CD14-positive monocyte (primary cell): ENCODE data around the gene CARM1. TPM values are rescaled to one million over a fixed set of nuclear protein-coding genes. Genes with fewer than 3 reads are reported as not detected.

Experiments used
- DNase-seq, 3 donors: peaks; one replicate each; pipeline ENCODE4 v3.0.0-alpha.2; 2011 to 2022
- H2AFZ ChIP-seq: 2 replicates; pipeline ENCODE4 v1.6.0; 2012; ENCODE audit warnings: mild to moderate bottlenecking, low read depth, low read length, inconsistent platforms; ENCODE audit not compliant: insufficient read depth, poor library complexity, severe bottlenecking
- H3K27ac ChIP-seq, 2 donors: 1 replicate in 1 of 2; 2 replicates in 1 of 2; pipeline ENCODE4 v1.5.1; 2012 to 2013; ENCODE audit warnings: low read length in 2 of 2, control low read depth in 1 of 2, inconsistent platforms in 1 of 2, low read depth in 1 of 2, mild to moderate bottlenecking in 1 of 2
- H3K27me3 ChIP-seq, 2 donors: one replicate each; pipeline versions ENCODE4 v1.6.0 to v1.6.1; 2011 to 2013; ENCODE audit warnings: low read length in 2 of 2; ENCODE audit not compliant: control insufficient read depth in 2 of 2, insufficient read depth in 2 of 2
- H3K36me3 ChIP-seq, 2 donors: replicated peaks in 1 of 2; 1 replicate in 1 of 2; 2 replicates in 1 of 2; pipeline versions ENCODE4 v1.5.1 to v1.6.1; 2012 to 2013; ENCODE audit warnings: low read length in 2 of 2, control low read depth in 1 of 2, inconsistent platforms in 1 of 2, mild to moderate bottlenecking in 1 of 2; ENCODE audit not compliant: insufficient read depth in 2 of 2, control insufficient read depth in 1 of 2
- H3K4me1 ChIP-seq, 2 donors: 1 replicate in 1 of 2; 2 replicates in 1 of 2; pipeline versions ENCODE4 v1.5.1 to v1.6.1; 2012 to 2013; ENCODE audit warnings: low read length in 2 of 2, control low read depth in 1 of 2, inconsistent platforms in 1 of 2, mild to moderate bottlenecking in 1 of 2, moderate library complexity in 1 of 2; ENCODE audit not compliant: insufficient read depth in 2 of 2, control insufficient read depth in 1 of 2
- H3K4me2 ChIP-seq: replicated peaks from 2 replicates; pipeline ENCODE3; 2012; ENCODE audit warnings: low read length, moderate library complexity, mild to moderate bottlenecking; ENCODE audit not compliant: poor library complexity, severe bottlenecking; ENCODE audit errors: extremely low read depth
- H3K4me3 ChIP-seq, 3 experiments: fragments of 200-600 bp in 1 of 3; sonication (generic) in 1 of 3; replicated peaks in 1 of 3; 1 replicate in 2 of 3; 2 replicates in 1 of 3; pipeline ENCODE4 v1.5.1; 2011 to 2013; ENCODE audit warnings: low read length in 3 of 3, mild to moderate bottlenecking in 3 of 3, control low read depth in 2 of 3, low read depth in 2 of 3, inconsistent platforms in 1 of 3, moderate library complexity in 1 of 3
- H3K79me2 ChIP-seq: 2 replicates; pipeline ENCODE4 v1.6.0; 2012; ENCODE audit warnings: mild to moderate bottlenecking, control low read depth, inconsistent platforms, low read length, moderate library complexity; ENCODE audit not compliant: insufficient read depth
- H3K9ac ChIP-seq: 2 replicates; pipeline ENCODE4 v1.6.0; 2017; ENCODE audit warnings: low read length, mild to moderate bottlenecking; ENCODE audit not compliant: insufficient read depth, poor library complexity, severe bottlenecking
- H3K9me3 ChIP-seq, 2 donors: replicated peaks in 1 of 2; 1 replicate in 1 of 2; 2 replicates in 1 of 2; pipeline versions ENCODE4 v1.5.1 to v1.6.1; 2012 to 2013; ENCODE audit warnings: low read length in 2 of 2, control low read depth in 1 of 2; ENCODE audit not compliant: control insufficient read depth in 1 of 2, insufficient read depth in 1 of 2
- H4K20me1 ChIP-seq: 2 replicates; pipeline ENCODE4 v1.6.0; 2012; ENCODE audit warnings: mild to moderate bottlenecking, low read length, control low read depth, moderate library complexity; ENCODE audit not compliant: insufficient read depth
- H3K27ac Mint-ChIP-seq, 7 donors: one replicate each; pipeline ENCODE4 v1.8.0; 2020; ENCODE audit warnings: mild to moderate bottlenecking in 7 of 7, mixed read lengths in 7 of 7, moderate library complexity in 6 of 7, inconsistent platforms in 2 of 7
- H3K27me3 Mint-ChIP-seq, 3 donors: one replicate each; pipeline ENCODE4 v1.8.0; 2021 to 2022; ENCODE audit warnings: low read depth in 3 of 3, mild to moderate bottlenecking in 3 of 3, mixed read lengths in 3 of 3, moderate library complexity in 3 of 3, inconsistent platforms in 1 of 3
- H3K36me3 Mint-ChIP-seq, 2 donors: one replicate each; pipeline ENCODE4 v1.8.0; 2020; ENCODE audit warnings: mixed read lengths in 2 of 2, inconsistent platforms in 1 of 2, mild to moderate bottlenecking in 1 of 2
- H3K4me1 Mint-ChIP-seq: one replicate; pipeline ENCODE4 v1.8.0; 2020; ENCODE audit warnings: mild to moderate bottlenecking, mixed read lengths
- H3K4me3 Mint-ChIP-seq, 2 donors: one replicate each; pipeline ENCODE4 v1.8.0; 2020; ENCODE audit warnings: mild to moderate bottlenecking in 2 of 2, mixed read lengths in 2 of 2, moderate library complexity in 1 of 2
- H3K9me3 Mint-ChIP-seq, 7 donors: one replicate each; pipeline ENCODE4 v1.8.0; 2020 to 2022; ENCODE audit warnings: mixed read lengths in 7 of 7, mild to moderate bottlenecking in 6 of 7, moderate library complexity in 6 of 7, inconsistent platforms in 2 of 7
- WGBS: methylation state at CpG from one replicate; pipeline ENCODE4 v1.1.5; 2013; ENCODE audit warnings: missing lambda C conversion rate; ENCODE audit not compliant: insufficient coverage; 5-methylcytosine and 5-hydroxymethylcytosine counted together
- intact Hi-C, 2 donors: fragments of 100-400 bp; cut with micrococcal nuclease; formaldehyde crosslinking; loops; one replicate each; pipeline versions ENCODE4 v1.15.0 to v1.15.1; 2023
- polyA plus RNA-seq, 3 donors: library from polyadenylated mRNA; depleted of rRNA in 1 of 3; unstranded in 2 of 3; stranded (reverse) in 1 of 3; fragments of 300-500 nt in 2 of 3; fragments of >200 nt in 1 of 3; fragmentation: Illumina TruSeq in 2 of 3; gene quantifications; 1 replicate in 2 of 3; 2 replicates in 1 of 3; pipeline ENCODE4 v1.2.3, GENCODE V29; 2012 to 2021
- TF ChIP-seq, protein P1 (sequence below): fragments of 200-600 bp; IDR thresholded peaks from one replicate; pipeline ENCODE4 v1.8.0; 2022; ENCODE audit warnings: antibody characterized with exemption, mild to moderate bottlenecking

The CARM1 gene
- polyA plus RNA-seq, 3 donors, result 0.17 to 26.3 (median 0.29) TPM

DNA sequence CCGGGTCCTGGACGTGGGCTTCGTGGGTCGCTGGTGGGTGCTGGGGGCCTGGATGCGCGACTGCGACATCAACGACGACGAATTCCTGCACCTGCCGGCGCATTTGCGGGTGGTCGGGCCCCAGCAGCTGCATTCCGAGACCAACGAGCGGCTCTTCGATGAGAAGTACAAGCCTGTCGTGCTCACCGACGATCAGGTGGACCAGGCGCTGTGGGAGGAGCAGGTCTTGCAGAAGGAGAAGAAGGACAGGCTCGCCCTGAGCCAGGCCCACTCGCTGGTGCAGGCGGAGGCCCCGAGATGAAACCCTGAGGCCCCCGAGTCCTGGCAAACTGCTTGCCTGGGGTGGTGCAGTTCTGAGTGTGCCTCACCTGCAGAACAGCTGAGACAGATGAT lies 58.0 kb downstream of the CARM1 start:
- Histone ChIP-seq H3K27me3 (no peaks in the 10 kb centered on the region), H3K36me3 (peaks cover 6 to 20% of the 10 kb centered on the region in 2 donors), H3K4me3 (peak overlapping the region; percentile 75 to 97 (median 88)), H3K9me3 (no peaks in the 10 kb centered on the region), H3K27ac (peak overlapping the region in 1 of 2 donors; percentile 82), H3K9ac (peak overlapping the region; percentile 77), H3K4me1 (peaks cover 18 to 21% of the 10 kb centered on the region in 2 donors), H3K79me2 (peaks cover 45% of the 10 kb centered on the region), H3K4me2 (peak overlapping the region; percentile 98), H2AFZ (peak overlapping the region; percentile 91), H4K20me1 (peaks cover 22% of the 10 kb centered on the region)
- peaks cover 0 to 4% (median 0%) of the 10 kb centered on the region in 7 donors for H3K9me3 Mint-ChIP-seq
- peaks cover 0 to 3% (median 0%) of the 10 kb centered on the region in 3 donors for H3K27me3 Mint-ChIP-seq
- TF ChIP-seq, protein P1, sequence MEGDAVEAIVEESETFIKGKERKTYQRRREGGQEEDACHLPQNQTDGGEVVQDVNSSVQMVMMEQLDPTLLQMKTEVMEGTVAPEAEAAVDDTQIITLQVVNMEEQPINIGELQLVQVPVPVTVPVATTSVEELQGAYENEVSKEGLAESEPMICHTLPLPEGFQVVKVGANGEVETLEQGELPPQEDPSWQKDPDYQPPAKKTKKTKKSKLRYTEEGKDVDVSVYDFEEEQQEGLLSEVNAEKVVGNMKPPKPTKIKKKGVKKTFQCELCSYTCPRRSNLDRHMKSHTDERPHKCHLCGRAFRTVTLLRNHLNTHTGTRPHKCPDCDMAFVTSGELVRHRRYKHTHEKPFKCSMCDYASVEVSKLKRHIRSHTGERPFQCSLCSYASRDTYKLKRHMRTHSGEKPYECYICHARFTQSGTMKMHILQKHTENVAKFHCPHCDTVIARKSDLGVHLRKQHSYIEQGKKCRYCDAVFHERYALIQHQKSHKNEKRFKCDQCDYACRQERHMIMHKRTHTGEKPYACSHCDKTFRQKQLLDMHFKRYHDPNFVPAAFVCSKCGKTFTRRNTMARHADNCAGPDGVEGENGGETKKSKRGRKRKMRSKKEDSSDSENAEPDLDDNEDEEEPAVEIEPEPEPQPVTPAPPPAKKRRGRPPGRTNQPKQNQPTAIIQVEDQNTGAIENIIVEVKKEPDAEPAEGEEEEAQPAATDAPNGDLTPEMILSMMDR, result no peak
- no peak for DNase-seq
- H3K27ac Mint-ChIP-seq, result peak overlapping the region in 2 of 7 donors; percentile 11 to 30
- peak overlapping the region; percentile 92 to 94 for H3K4me3 Mint-ChIP-seq
- H3K4me1 Mint-ChIP-seq, result peaks cover 23% of the 10 kb centered on the region
- H3K36me3 Mint-ChIP-seq, result peaks cover 20 to 42% of the 10 kb centered on the region in 2 donors
- intact Hi-C loops, result loop anchor here in 1 of 2 donors (10.0 kb wide), 1 partner anchor 55 kb away; the partner anchor contains the start of gene CARM1
- 15% methylated on average over 26 of the region's 27 CpGs for WGBS

DNA sequence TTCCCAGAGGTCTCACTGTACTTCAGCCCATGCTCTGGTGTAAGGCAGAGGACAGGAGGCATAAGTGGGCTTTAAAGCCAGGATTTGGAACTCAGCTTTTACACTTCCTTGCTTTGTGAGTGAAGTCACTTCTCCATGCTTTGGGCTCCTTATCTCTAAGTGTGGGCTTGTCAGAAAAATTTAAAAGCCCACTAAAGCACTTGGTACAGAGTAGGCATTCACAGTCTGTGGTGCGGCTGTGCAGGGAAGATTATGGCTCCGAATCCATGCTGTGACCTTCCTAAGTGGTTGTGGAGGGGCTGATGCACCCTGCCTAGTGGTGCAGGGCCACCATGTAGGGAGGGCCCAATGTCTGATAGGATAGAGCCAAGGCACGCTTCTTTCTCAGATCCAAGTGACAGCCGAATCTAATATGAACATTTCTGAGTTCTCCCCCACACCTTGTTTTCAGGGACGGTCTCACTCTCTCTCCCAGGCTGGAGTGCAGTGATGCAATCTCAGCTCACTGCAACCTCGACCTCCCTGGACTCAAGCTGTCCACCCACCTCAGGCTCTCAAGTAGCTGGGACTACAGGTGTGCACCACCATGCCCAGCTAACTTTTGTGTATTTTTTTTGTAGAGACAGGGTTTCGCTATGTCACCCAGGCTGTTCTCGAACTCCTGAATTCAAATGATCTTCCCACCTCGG lies 64.2 kb downstream of the CARM1 start:
- H3K27me3 ChIP-seq, result no peaks in the 10 kb centered on the region
- no peak overlapping the region for H3K4me3 ChIP-seq
- peak overlapping the region in 2 of 7 donors; percentile 36 to 77 for H3K27ac Mint-ChIP-seq
- no peak overlapping the region for H3K4me2 ChIP-seq
- no peak overlapping the region for H3K27ac ChIP-seq
- H3K79me2 ChIP-seq, result peaks cover 9% of the 10 kb centered on the region
- TF ChIP-seq, protein P1, result no peak
- no peak overlapping the region for H3K4me3 Mint-ChIP-seq
- peaks cover 11 to 24% of the 10 kb centered on the region in 2 donors for H3K36me3 Mint-ChIP-seq
- H3K4me1 Mint-ChIP-seq, result peaks cover 7% of the 10 kb centered on the region
- no peak for DNase-seq
- intact Hi-C loops, result loop anchor here in 1 of 2 donors (10.0 kb wide), 1 partner anchor 199 kb away; no protein-coding TSS in a partner anchor
- peaks cover 0 to 4% (median 0%) of the 10 kb centered on the region in 7 donors for H3K9me3 Mint-ChIP-seq
- 80% methylated on average over 5 of the region's 9 CpGs for WGBS
- no peak overlapping the region for H2AFZ ChIP-seq
- H3K9ac ChIP-seq, result no peak overlapping the region
- H3K27me3 Mint-ChIP-seq, result peaks cover 0 to 1% (median 0%) of the 10 kb centered on the region in 3 donors
- no peaks in the 10 kb centered on the region for H3K9me3 ChIP-seq
- peaks cover 9% of the 10 kb centered on the region for H4K20me1 ChIP-seq
- H3K36me3 ChIP-seq, result peaks cover 0 to 8% of the 10 kb centered on the region in 2 donors
- H3K4me1 ChIP-seq, result peaks cover 0 to 3% of the 10 kb centered on the region in 2 donors
